Measurements from ENCODE around the gene LY9. TPM values are rescaled to one million over a fixed set of nuclear protein-coding genes. Genes with fewer than 3 reads are reported as not detected.

Gene LY9
- polyA plus RNA-seq, 3 donors, result 1.4 to 2.7 (median 1.7) TPM

DNA sequence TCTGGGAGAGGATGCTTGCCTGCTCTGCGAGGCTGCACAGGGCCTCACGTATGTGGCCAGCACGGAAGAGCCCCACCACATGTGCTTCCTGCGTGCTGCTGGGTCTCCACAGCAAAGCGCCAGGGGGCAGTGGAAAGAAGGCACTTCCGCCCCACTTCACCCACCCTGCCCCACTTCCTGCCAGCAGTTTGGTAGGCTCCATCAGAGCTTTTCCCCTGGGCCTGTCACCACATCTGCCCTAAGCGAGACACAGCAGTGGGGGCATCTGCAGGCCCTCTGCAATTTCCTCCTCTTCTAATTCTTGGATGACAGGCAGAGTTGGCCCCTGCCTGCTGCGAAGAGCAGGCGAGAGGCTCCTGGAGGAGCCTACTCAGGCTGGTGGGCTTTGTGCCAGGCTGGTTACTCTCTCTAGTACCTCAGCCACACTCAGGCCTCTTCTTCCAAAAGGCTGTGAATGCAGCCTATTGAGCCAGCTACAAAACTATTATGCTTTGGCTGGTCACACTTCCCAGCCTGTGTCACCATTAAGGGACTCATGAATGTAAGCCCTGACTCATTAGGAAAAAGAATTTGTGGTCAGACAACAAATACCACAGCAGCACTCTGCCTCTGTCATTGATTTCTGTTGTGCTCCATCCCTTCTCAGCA lies 41.7 kb downstream of the LY9 start:
- Mint-ChIP-seq H3K9me3 (peaks cover 0 to 1% (median 0%) of the 10 kb centered on the region in 7 donors), H3K4me1 (peaks cover 39% of the 10 kb centered on the region), H3K36me3 (peaks cover 79 to 92% of the 10 kb centered on the region in 2 donors), H3K27me3 (ENCODE audit: low read depth in 3 of 3) (peaks cover 0 to 4% (median 0%) of the 10 kb centered on the region in 3 donors), H3K4me3 (no peak overlapping the region), H3K27ac (peak overlapping the region in 4 of 7 donors; percentile 18 to 84 (median 68))
- no peak overlapping the region for H3K4me3 ChIP-seq (replicated peaks in 1 of 3; ENCODE audit: low read depth in 2 of 3, low read length in 3 of 3)
- intact Hi-C loops (cut with micrococcal nuclease), result loop anchor here in 1 of 2 donors (5.0 to 10.0 kb wide), 2 partner anchors 113 to 115 kb away; partner anchors contain the start of gene ITLN2
- H2AFZ ChIP-seq (ENCODE audit: insufficient read depth, low read depth, low read length, poor library complexity, severe bottlenecking), result no peak overlapping the region
- H3K36me3 ChIP-seq (replicated peaks in 1 of 2; ENCODE audit: control insufficient read depth in 1 of 2, insufficient read depth in 2 of 2, low read length in 2 of 2), result peaks cover 62 to 89% of the 10 kb centered on the region in 2 donors
- TF ChIP-seq, protein P1, sequence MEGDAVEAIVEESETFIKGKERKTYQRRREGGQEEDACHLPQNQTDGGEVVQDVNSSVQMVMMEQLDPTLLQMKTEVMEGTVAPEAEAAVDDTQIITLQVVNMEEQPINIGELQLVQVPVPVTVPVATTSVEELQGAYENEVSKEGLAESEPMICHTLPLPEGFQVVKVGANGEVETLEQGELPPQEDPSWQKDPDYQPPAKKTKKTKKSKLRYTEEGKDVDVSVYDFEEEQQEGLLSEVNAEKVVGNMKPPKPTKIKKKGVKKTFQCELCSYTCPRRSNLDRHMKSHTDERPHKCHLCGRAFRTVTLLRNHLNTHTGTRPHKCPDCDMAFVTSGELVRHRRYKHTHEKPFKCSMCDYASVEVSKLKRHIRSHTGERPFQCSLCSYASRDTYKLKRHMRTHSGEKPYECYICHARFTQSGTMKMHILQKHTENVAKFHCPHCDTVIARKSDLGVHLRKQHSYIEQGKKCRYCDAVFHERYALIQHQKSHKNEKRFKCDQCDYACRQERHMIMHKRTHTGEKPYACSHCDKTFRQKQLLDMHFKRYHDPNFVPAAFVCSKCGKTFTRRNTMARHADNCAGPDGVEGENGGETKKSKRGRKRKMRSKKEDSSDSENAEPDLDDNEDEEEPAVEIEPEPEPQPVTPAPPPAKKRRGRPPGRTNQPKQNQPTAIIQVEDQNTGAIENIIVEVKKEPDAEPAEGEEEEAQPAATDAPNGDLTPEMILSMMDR (IDR thresholded peaks at IDR 0.05), result peak; percentile 27
- H3K4me1 ChIP-seq (ENCODE audit: control insufficient read depth in 1 of 2, insufficient read depth in 2 of 2, low read length in 2 of 2), result peaks cover 31 to 38% of the 10 kb centered on the region in 2 donors
- H4K20me1 ChIP-seq (ENCODE audit: insufficient read depth, low read length), result peaks cover 40% of the 10 kb centered on the region
- peak overlapping the region in 1 of 2 donors; percentile 54 for H3K27ac ChIP-seq (ENCODE audit: low read depth in 1 of 2, low read length in 2 of 2)
- H3K79me2 ChIP-seq (ENCODE audit: insufficient read depth, low read length), result peaks cover 1% of the 10 kb centered on the region
- H3K4me2 ChIP-seq (replicated peaks; ENCODE audit: extremely low read depth, low read length, poor library complexity, severe bottlenecking), result no peak overlapping the region
- no peaks in the 10 kb centered on the region for H3K27me3 ChIP-seq (ENCODE audit: control insufficient read depth in 2 of 2, insufficient read depth in 2 of 2, low read length in 2 of 2)
- H3K9me3 ChIP-seq (replicated peaks in 1 of 2; ENCODE audit: control insufficient read depth in 1 of 2, insufficient read depth in 1 of 2, low read length in 2 of 2), result no peaks in the 10 kb centered on the region
- DNase-seq, result peak; percentile 27 to 51 (median 30)
- 6% methylated on average over 9 of the region's 9 CpGs for WGBS (ENCODE audit: insufficient coverage)
- H3K9ac ChIP-seq (ENCODE audit: insufficient read depth, low read length, poor library complexity, severe bottlenecking), result peak overlapping the region; percentile 15

DNA sequence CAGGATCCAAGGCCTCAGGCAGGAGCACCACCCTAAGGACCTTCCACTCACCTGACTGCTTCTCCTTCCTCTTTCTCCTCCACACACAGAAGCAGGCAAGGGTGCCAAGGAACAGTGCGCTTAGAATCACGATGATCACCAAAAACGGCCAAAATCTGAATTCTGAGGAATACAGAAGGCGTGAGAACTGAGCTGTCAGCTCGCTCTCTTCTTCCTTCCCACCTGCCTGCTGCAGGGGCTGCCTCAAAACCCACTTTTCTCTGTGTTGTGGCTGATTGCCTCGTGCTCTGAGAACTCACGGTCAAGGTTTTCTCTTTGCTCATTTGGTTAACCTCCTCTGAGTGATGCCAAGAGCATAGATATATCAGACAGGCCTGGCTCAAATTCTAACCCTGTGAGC lies 42.9 kb downstream of the LY9 start:
- 64% methylated on average over 7 of the region's 7 CpGs for WGBS (ENCODE audit: insufficient coverage)
- Histone ChIP-seq H3K4me1 (ENCODE audit: control insufficient read depth in 1 of 2, insufficient read depth in 2 of 2, low read length in 2 of 2) (peaks cover 31 to 38% of the 10 kb centered on the region in 2 donors), H3K27ac (ENCODE audit: low read depth in 1 of 2, low read length in 2 of 2) (no peak overlapping the region), H3K4me2 (replicated peaks; ENCODE audit: extremely low read depth, low read length, poor library complexity, severe bottlenecking) (no peak overlapping the region), H2AFZ (ENCODE audit: insufficient read depth, low read depth, low read length, poor library complexity, severe bottlenecking) (no peak overlapping the region), H3K9me3 (replicated peaks in 1 of 2; ENCODE audit: control insufficient read depth in 1 of 2, insufficient read depth in 1 of 2, low read length in 2 of 2) (no peaks in the 10 kb centered on the region), H3K79me2 (ENCODE audit: insufficient read depth, low read length) (peaks cover 14% of the 10 kb centered on the region), H3K4me3 (replicated peaks in 1 of 3; ENCODE audit: low read depth in 2 of 3, low read length in 3 of 3) (no peak overlapping the region), H3K36me3 (replicated peaks in 1 of 2; ENCODE audit: control insufficient read depth in 1 of 2, insufficient read depth in 2 of 2, low read length in 2 of 2) (peaks cover 51 to 77% of the 10 kb centered on the region in 2 donors), H3K27me3 (ENCODE audit: control insufficient read depth in 2 of 2, insufficient read depth in 2 of 2, low read length in 2 of 2) (no peaks in the 10 kb centered on the region), H3K9ac (ENCODE audit: insufficient read depth, low read length, poor library complexity, severe bottlenecking) (no peak overlapping the region), H4K20me1 (ENCODE audit: insufficient read depth, low read length) (peaks cover 52% of the 10 kb centered on the region)
- DNase-seq, result no peak
- peaks cover 0 to 1% (median 0%) of the 10 kb centered on the region in 7 donors for H3K9me3 Mint-ChIP-seq
- no peak overlapping the region for H3K4me3 Mint-ChIP-seq
- peaks cover 0 to 2% (median 1%) of the 10 kb centered on the region in 3 donors for H3K27me3 Mint-ChIP-seq (ENCODE audit: low read depth in 3 of 3)
- intact Hi-C loops (cut with micrococcal nuclease), result loop anchor here in 1 of 2 donors (5.0 to 10.0 kb wide), 2 partner anchors 113 to 114 kb away; partner anchors contain the start of gene ITLN2
- H3K4me1 Mint-ChIP-seq, result peaks cover 41% of the 10 kb centered on the region
- TF ChIP-seq, protein P1 (IDR thresholded peaks at IDR 0.05), result no peak
- peaks cover 70 to 91% of the 10 kb centered on the region in 2 donors for H3K36me3 Mint-ChIP-seq
- H3K27ac Mint-ChIP-seq, result no peak overlapping the region

Data from CD14-positive monocyte (primary cell).